Ecto neural progenitor cell (in vitro differentiated cells): ENCODE measurements around the gene TMEM63A.
"Not testable (repeated sequence)": the region's sequence is repeated elsewhere in the genome, so short reads cannot be mapped to it uniquely, and the experiment has no call there.

Source experiments
- DNase-seq: peaks from one replicate; pipeline ENCODE4 v3.0.0-alpha.2; 2018; ENCODE audit warnings: low spot score

TMEM63A gene

DNA sequence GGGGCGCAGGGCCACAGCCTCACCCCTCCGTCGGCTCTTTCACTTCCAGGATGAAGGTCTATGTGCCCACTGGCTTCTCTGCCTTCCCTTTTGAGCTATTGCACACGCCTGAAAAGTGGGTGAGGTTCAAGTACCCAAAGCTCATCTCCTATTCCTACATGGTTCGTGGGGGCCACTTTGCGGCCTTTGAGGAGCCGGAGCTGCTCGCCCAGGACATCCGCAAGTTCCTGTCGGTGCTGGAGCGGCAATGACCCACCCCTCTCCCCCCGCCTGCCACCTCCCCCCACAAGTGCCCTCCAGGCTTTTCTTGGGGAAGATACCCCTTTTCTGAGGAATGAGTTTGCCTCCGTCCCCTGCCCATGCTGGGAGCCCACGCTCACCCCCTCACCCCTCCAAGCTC lies 37.1 kb downstream of the TMEM63A start:
- DNase-seq, result no peak

- no peak for DNase-seq
Observed at GRCh38 chr1:225844236-225845061, 37.7 kb downstream of the TMEM63A start.

- DNase-seq, result no peak
Observed at GRCh38 chr1:225843426-225843795, 38.8 kb downstream of the TMEM63A start.

DNA sequence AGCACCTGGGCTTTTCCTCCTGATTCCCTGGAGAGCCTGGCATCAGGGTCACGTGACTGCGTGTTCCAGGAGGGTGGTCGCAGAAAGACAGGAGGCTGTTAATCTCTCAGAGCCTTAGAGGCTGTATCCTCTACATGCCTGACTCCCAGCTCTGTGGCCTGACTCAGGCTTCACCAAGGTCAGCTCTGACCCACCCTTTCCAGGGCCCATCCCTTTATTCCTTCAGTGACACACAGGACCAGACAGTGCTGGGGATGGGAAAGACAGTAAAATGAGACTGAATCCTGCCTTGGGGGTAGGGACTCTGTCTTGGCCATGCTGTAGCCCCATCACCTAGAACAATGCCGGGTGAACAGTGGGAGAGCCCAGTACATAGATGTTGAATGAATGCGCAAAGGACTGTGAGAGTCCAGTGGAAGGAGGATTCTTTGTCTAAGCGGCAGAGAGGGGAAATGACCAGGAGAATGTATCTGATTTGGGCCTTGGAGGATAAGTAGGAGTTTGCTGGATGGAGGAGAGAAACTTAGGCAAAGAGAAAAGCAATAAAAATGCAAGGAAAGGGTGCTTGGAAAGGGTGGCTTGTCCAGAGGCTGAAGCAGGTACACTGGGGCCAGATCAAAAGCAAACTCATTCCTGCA lies 39.3 kb downstream of the TMEM63A start:
- no peak for DNase-seq

- no peak for DNase-seq
Observed at GRCh38 chr1:225842074-225842473, 40.1 kb downstream of the TMEM63A start.

GRCh38 chr1:225840713-225841112 lies 41.5 kb downstream of the TMEM63A start:
- DNase-seq, result no peak

GRCh38 chr1:225840223-225840610 lies 42.0 kb downstream of the TMEM63A start:
- DNase-seq, result no peak

- no peak for DNase-seq
Observed at GRCh38 chr1:225838793-225839192, 43.4 kb downstream of the TMEM63A start.

DNA sequence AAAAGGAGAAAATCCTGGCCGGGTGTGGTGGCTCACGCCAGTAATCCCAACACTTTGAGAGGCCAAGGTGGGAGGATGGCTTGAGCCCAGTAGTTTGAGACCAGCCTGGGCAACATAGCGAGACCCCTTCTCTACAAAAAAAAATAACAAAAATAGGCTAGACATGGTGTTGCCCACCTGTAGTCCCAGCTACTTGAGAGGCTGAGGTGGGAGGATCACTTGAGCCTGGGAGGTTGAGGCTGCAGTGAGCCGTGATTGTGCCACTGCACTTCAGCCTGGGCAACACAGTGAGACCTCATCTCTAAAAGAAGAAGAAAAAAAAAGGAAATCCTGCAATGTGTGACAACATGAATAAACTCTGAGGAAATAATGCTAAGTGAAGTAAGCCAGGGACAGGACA lies 45.9 kb downstream of the TMEM63A start:
- not testable (repeated sequence) for DNase-seq

GRCh38 chr1:225835856-225836255 lies 46.3 kb downstream of the TMEM63A start:
- no peak for DNase-seq

DNA sequence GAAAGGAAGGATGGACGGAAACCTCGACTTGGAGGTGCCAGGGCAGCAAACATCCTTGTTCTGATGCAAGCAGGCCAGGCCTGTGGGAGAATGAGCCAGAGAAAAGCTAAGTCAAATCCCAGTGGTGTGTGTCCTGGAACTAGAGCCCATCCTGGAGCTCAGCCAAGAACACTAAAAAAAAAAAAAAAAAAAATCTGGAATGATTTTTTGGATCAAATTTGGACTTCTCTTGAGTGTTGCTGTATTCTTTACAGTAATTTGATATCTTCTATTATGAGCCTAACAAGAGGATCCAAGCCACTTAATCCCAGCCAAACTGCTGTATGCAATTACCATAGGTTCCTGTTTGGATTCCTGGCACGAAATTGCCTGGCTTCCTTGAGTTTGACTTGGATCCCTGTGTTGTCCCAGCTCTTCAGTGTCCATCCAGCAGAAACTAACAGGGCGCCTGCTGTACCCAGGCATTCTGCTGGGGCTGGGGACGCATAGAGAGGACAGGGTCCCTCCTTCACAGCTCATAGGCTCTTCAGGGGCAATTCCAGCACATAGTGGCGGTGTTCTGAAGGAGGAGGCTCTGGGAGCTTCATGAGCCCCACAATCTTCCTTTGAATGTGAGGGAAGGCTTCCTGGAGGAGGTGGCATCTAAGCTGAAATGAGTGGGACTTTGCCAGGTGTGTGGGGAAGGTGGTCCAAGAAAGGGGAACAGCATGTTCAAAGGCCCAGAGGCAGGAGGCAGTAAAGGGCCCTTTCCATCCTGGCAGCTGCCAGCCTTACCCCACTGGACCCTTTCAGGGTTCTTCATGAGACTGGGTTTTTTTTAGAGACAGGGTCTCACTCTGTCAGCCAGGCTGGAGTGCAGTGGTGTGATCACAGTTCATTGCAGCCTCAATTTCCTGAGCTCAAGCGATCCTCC lies 47.5 kb downstream of the TMEM63A start:
- no peak for DNase-seq

DNA sequence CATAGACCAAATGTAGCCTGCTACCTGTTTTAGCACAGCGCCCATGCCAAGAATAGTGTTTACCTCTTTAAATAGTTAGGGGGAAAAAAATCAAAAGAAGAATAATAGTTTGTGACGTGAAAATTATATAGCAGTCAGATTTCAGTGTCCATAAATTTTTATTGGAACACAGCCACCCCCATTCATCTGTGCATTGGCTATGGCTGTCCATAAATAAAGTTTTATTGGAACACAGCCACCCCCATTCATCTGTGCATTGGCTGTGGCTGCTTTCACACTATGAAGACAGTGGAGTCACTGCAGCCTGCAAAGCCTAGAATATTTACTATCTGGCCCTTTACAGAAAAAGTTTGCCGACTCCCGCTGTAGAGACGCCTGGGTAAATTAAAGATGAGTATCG lies 51.3 kb downstream of the TMEM63A start:
- DNase-seq, result no peak

- DNase-seq, result no peak
Observed at GRCh38 chr1:225828706-225829345, 53.4 kb downstream of the TMEM63A start.

GRCh38 chr1:225827076-225827475 lies 55.1 kb downstream of the TMEM63A start:
- no peak for DNase-seq

DNA sequence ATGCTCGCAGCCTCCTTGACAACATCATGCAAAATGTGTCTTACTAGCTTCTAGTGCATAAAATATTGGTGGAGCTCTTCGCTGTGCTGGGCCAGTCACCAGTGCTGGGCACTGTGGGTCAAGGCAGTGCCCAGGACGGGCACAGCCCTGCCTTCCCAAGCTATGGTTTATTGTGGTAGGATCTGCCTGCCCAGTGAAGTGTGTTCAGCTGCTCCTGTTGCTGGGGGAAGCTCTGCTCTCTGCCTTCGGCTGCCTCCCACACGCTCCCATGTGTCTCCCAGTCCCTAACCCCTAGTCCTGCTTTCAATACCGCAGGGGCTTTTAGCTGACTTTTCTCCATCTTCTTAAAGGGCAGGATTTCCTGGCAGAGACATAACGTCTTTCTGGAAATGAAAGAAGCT lies 56.6 kb downstream of the TMEM63A start:
- DNase-seq, result no peak

DNA sequence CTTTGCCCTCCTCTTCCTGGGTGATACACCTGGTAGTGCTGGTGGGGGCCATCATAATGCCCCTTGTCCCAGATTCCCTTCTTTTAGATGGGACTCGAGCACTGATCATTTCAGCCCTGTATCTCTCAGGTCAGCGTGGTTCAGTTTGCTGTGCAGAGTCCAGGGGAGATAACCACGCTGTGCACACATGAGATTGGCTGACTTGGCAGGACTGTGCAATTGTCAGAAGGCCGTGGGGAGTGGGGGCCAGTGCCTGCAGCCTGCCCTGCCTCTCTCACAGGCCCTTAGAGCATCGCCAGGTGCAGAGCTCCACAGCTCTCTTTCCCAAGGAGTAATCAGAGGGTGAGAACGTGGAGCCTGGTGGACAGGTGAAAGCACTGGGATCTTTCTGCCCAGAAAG lies 57.1 kb downstream of the TMEM63A start:
- no peak for DNase-seq

- DNase-seq, result no peak
Observed at GRCh38 chr1:225824533-225824941, 57.6 kb downstream of the TMEM63A start.

- no peak for DNase-seq
Observed at GRCh38 chr1:225823811-225824261, 58.3 kb downstream of the TMEM63A start.

GRCh38 chr1:225822655-225823403 lies 59.4 kb downstream of the TMEM63A start:
- DNase-seq, result no peak

- DNase-seq, result no peak
Observed at GRCh38 chr1:225820522-225821120, 61.6 kb downstream of the TMEM63A start.
